GM18505 (cell line): ENCODE data around the gene IL15RA.
A peak's percentile ranks its signal among the peaks of the same experiment; 100 is the strongest.
"Not testable (repeated sequence)": the region's sequence is repeated elsewhere in the genome, so short reads cannot be mapped to it uniquely, and the experiment has no call there.

Source experiments
- ATAC-seq: cut with Tn5 transposase; IDR thresholded peaks from one replicate; pipeline ENCODE4 v1.9.1; 2021; ENCODE audit not compliant: unreplicated experiment
- POLR2A ChIP-seq: IDR thresholded peaks from 4 replicates; pipeline ENCODE4 v1.6.1; 2011; ENCODE audit warnings: borderline replicate concordance; ENCODE audit not compliant: insufficient read depth, insufficient read length; ENCODE audit errors: extremely low read depth

Gene IL15RA

DNA sequence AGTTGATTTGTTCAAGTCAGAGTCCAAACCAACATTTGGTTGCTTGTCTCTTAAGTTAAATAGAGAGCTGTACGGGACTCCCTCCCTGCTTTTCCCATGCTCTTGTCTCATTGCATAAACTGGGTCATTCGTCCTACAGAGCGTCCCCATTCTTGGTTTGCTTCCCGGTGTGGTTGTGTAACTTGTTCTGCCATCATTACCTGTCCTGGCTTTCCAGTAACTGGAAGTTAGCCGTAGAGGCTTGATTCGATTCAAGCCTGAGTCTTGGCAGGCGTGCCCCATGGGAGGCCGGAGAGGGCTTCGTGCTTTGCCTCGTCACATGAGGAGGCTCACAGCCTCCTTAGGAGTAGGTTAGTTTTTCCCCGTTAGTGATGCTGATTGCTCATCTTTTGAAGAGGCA, 47.1 kb downstream of the IL15RA start:
- ATAC-seq: no peak
- no peak for TF ChIP-seq POLR2A

GRCh38 chr10:5929442-5929841, 47.9 kb downstream of the IL15RA start:
- ATAC-seq: no peak
- TF ChIP-seq POLR2A: no peak

DNA sequence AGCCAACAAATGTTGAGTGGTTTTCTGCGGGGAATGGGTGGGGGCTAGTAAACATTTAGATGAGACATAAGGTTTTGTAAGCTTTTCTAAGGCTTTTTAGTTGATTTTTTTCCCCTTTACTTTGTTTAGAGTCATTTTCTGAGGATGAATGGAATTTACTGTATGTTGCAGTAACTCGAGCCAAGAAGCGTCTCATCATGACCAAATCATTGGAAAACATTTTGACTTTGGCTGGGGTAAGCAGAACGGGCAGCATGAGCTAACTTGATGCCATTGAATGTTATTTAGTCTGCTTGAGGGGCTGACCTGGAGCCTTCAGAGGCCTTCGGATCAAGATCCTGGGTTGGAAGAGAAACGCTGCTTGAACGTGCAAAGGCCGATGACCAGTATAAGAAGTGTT, 50.0 kb downstream of the IL15RA start:
- TF ChIP-seq POLR2A: no peak
- no peak for ATAC-seq

DNA sequence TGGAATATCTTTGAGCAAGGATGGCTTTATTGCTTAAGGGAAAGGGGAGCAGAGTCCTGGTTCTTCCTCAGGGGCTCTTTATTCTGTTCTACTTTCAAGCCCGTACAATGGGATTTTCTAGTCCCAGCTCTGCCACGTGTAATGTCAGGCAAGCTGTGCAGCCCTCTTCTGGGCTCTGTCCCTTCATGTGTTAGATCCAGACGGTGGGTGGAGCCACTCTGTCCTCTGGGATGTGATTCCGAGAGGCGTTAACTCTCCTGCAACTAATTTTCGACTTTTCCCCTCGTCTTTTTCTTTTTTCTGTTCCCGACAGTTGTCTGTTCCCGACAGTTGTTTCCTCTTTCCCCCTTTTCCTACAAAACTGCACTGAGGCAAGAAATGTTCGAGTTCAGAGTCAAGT, 52.5 kb downstream of the IL15RA start:
- ATAC-seq: no peak
- TF ChIP-seq POLR2A: no peak

GRCh38 chr10:5921746-5922145, 55.6 kb downstream of the IL15RA start:
- no peak for TF ChIP-seq POLR2A
- no peak for ATAC-seq

DNA sequence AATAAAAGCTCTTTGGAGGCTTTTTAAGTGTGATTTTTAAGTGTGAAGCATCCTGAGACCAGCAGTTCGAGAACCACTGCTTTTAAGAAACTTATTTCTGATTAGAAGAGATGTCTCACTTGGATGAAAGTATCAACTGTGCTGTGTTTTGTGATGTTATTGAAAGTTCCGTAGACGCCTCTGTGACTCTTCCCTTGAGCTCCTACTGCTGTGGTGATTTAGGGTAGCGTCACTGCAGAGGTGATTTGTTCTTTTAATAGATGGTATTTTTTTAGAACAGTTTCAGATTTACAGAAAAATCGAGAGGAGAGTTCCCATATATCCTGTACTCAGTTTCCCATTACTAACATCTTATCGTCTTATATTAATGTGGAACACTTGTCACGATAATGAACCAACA, 57.8 kb downstream of the IL15RA start:
- ATAC-seq: no peak
- no peak for TF ChIP-seq POLR2A

- no peak for TF ChIP-seq POLR2A
- no peak for ATAC-seq
Measured at GRCh38 chr10:5918763-5919162, 58.6 kb downstream of the IL15RA start.

GRCh38 chr10:5917305-5917704, 60.0 kb downstream of the IL15RA start:
- ATAC-seq: no peak
- TF ChIP-seq POLR2A: no peak

DNA sequence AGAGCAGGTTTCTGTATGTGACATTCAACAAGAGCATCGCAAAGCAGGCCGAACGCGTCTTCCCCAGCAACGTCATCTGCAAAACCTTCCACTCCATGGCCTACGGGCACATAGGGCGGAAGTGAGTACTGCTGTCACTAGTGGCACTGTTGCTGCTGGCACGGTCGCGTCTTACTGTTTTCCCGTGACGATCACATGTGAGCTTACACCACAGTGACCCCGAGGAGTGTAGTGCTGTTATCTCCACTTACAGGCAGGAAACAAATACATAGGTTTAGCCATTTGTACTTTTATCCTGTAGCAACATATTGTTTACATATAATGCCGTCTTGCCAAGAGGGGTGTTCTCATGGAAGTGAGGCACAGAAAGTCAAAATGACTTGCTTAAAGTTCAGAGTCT, 61.9 kb downstream of the IL15RA start:
- no peak for ATAC-seq
- TF ChIP-seq POLR2A: no peak

DNA sequence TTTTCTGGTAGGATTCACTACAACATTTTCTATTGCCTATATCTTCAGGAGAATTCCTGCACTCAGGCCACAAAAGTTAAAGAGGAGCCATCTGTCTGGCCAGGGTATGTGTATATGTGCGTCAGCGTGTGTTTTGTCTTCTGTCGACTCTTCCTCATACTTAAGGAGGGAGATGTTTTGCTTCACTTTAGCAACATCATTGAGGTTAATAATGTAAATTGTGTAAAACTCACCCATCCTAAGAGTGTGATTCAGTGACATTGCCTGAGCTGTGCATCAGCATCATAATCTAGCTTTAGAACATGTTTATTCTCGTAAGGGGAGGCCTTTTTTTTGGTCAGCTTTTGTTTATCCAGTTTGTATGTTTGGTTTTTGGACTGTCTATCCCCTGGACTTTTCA, 63.6 kb downstream of the IL15RA start:
- no peak for TF ChIP-seq POLR2A
- ATAC-seq: no peak

DNA sequence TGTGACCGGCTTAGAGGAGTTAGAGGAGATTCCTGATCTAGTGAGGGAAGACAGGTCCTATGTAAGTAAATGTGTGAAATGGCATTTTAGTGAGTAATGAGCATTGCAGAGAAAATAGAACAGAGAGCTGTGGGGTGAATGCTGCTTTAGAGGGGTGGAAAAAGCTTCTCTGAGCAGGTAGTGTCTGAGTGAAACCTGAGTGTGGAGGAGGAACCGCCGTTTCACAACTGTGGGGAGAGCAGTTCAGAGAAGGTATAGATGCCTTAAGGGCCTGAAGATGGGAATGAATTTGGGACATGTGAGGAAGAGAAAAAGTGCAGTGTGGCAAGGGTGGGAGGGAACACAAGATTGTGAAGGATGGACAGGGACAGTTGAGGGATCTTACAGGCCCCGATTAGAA, 65.7 kb downstream of the IL15RA start:
- TF ChIP-seq POLR2A: no peak
- ATAC-seq: no peak

DNA sequence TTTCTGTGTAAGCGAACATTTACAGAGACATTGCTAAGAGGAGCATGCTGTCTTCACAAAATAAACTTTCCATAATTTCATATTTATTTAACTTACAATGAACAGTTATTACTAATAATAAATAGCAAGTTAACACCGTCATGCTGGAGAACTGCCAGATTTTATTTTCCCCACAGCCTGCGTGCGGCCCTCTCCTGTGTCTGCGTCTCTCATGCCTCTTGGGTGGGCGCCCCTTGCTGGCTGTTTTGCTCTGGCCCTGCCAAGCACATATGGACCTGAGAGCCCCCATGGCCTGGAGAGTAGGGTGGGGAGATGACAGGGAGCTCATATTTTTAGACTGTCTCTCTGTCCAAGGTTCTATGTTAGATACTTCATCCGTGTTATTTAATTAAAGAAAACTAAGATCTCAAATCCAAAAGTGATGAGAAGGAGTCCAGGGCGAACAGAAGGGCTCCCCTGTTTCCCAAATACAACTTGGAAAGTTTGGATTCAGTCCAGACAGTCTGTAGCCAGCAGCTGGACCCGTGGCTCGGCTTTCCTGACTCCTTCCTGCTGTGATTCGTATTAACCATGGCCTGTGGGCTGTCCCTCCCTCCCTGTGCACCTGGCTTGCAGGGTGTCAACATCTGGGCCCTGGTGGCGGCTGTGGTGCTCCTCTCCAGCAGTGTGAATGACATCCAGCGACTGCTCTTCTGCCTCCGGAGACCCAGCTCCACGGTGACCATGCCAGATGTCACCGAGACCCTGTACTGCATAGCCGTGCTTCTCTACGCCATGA, 66.8 kb downstream of the IL15RA start:
- ATAC-seq: no peak
- TF ChIP-seq POLR2A: no peak

GRCh38 chr10:5908676-5909075, 68.7 kb downstream of the IL15RA start:
- not testable (repeated sequence) for ATAC-seq

- no peak for ATAC-seq
Measured at GRCh38 chr10:5906651-5907050, 70.7 kb downstream of the IL15RA start.

DNA sequence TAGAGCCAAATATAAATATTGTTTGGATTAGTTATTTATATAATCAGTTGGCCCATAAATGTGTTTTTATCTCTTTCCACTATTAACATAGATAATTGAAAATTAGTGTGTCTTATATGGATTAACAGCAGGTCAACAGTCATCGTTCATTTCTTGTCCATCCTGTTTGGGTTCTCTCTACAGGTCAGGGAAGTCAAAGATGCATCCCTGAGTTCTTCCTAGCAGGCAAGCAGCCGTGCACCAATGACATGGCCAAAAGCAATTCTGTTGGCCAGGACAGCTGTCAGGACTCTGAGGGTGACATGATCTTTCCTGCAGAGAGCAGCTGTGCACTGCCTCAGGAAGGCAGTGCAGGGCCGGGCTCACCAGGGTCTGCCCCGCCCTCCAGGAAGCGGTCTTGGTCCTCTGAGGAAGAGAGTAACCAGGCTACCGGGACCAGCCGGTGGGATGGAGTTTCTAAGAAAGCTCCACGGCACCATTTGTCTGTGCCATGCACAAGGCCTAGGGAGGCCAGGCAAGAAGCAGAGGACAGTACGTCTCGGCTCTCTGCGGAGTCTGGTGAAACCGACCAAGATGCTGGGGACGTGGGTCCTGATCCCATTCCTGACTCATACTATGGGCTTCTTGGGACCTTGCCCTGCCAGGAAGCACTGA, 71.4 kb downstream of the IL15RA start:
- TF ChIP-seq POLR2A: no peak
- no peak for ATAC-seq

More at GRCh38 chr10:5906651-5907050, 70.7 kb downstream of the IL15RA start:
- no peak for TF ChIP-seq POLR2A

GRCh38 chr10:5904227-5904626, 73.1 kb downstream of the IL15RA start:
- peak; percentile 96 for ATAC-seq

More at GRCh38 chr10:5904227-5904626, 73.1 kb downstream of the IL15RA start:
- no peak for TF ChIP-seq POLR2A
